ENCODE data around the gene CRYAB. TPM values are rescaled to one million over a fixed set of nuclear protein-coding genes. Genes with fewer than 3 reads are reported as not detected.

Gene CRYAB
- total RNA-seq, 2 donors from 2014 or later, result 325 to 387 TPM

GRCh38 chr11:111949519-111950426, 38.2 kb upstream of the CRYAB start:
- no peaks in the 10 kb centered on the region for H3K27me3 ChIP-seq (replicated peaks; ENCODE audit: insufficient read depth)
- H3K4me1 ChIP-seq (ENCODE audit: control insufficient read depth in 1 of 2, low read depth in 2 of 2), result peaks cover 13 to 32% of the 10 kb centered on the region in 2 donors
- no peak for TF ChIP-seq CTCF (IDR thresholded peaks at IDR 0.05)
- ATAC-seq (ENCODE audit: insufficient number of reproducible peaks, low FRiP score, low read depth) (no peak), DNase-seq (ENCODE audit: low spot score) (no peak)
- H3K9me3 ChIP-seq, result no peaks in the 10 kb centered on the region
- no peak overlapping the region for H3K4me3 ChIP-seq
- H3K36me3 ChIP-seq, result no peaks in the 10 kb centered on the region
- peak overlapping the region in 1 of 2 donors; percentile 22 for H3K27ac ChIP-seq

GRCh38 chr11:111947143-111947542, 35.6 kb upstream of the CRYAB start:
- H3K27ac ChIP-seq, result peak overlapping the region; percentile 94 to 98

GRCh38 chr11:111946499-111946898, 34.9 kb upstream of the CRYAB start:
- ATAC-seq (ENCODE audit: insufficient number of reproducible peaks, low FRiP score, low read depth) (peak; percentile 40), DNase-seq (ENCODE audit: low spot score) (no peak)
- TF ChIP-seq CTCF (IDR thresholded peaks at IDR 0.05), result no peak

More at GRCh38 chr11:111947143-111947542, 35.6 kb upstream of the CRYAB start:
- ATAC-seq (ENCODE audit: insufficient number of reproducible peaks, low FRiP score, low read depth) (no peak), DNase-seq (ENCODE audit: low spot score) (no peak)
- Histone ChIP-seq H3K4me1 (ENCODE audit: control insufficient read depth in 1 of 2, low read depth in 2 of 2) (peaks cover 17 to 45% of the 10 kb centered on the region in 2 donors), H3K4me3 (no peak overlapping the region), H3K9me3 (no peaks in the 10 kb centered on the region), H3K36me3 (no peaks in the 10 kb centered on the region), H3K27me3 (replicated peaks; ENCODE audit: insufficient read depth) (no peaks in the 10 kb centered on the region)
- no peak for TF ChIP-seq CTCF (IDR thresholded peaks at IDR 0.05)

GRCh38 chr11:111945198-111945597, 33.6 kb upstream of the CRYAB start:
- no peak for TF ChIP-seq CTCF (IDR thresholded peaks at IDR 0.05)
- ATAC-seq (ENCODE audit: insufficient number of reproducible peaks, low FRiP score, low read depth) (peak; percentile 4), DNase-seq (ENCODE audit: low spot score) (no peak)
- H3K4me1 ChIP-seq (ENCODE audit: control insufficient read depth in 1 of 2, low read depth in 2 of 2), result peaks cover 17 to 45% of the 10 kb centered on the region in 2 donors
- H3K4me3 ChIP-seq, result no peak overlapping the region
- peak overlapping the region; percentile 94 to 98 for H3K27ac ChIP-seq
- no peaks in the 10 kb centered on the region for H3K9me3 ChIP-seq
- H3K36me3 ChIP-seq, result no peaks in the 10 kb centered on the region
- H3K27me3 ChIP-seq (replicated peaks; ENCODE audit: insufficient read depth), result no peaks in the 10 kb centered on the region

More at GRCh38 chr11:111946499-111946898, 34.9 kb upstream of the CRYAB start:
- H3K27me3 ChIP-seq (replicated peaks; ENCODE audit: insufficient read depth), result no peaks in the 10 kb centered on the region
- H3K4me1 ChIP-seq (ENCODE audit: control insufficient read depth in 1 of 2, low read depth in 2 of 2), result peaks cover 17 to 45% of the 10 kb centered on the region in 2 donors
- no peaks in the 10 kb centered on the region for H3K9me3 ChIP-seq
- peak overlapping the region; percentile 94 to 98 for H3K27ac ChIP-seq
- H3K4me3 ChIP-seq, result no peak overlapping the region
- no peaks in the 10 kb centered on the region for H3K36me3 ChIP-seq

DNA sequence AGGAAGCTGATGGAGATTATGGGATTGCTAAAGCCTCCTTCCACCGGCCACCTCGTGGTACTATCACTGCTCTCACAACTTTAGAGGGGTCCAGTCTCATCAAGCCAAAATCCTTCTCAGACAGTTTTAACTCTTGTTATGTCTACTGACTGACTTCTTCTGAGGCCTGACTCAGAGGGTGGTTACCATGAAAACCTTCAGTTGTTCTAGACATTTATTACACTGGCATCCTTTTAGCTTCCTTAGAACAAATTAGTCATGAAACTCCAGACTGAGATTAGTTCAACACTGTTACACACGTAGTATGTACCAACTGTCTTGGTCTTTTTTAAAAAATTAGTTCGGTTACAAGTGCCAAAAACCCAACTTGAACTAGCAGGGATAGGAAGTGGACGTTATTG, 33.1 kb upstream of the CRYAB start:
- Histone ChIP-seq H3K4me3 (peak overlapping the region; percentile 4), H3K9me3 (no peaks in the 10 kb centered on the region), H3K27me3 (replicated peaks; ENCODE audit: insufficient read depth) (no peaks in the 10 kb centered on the region), H3K27ac (peak overlapping the region; percentile 94 to 98), H3K4me1 (ENCODE audit: control insufficient read depth in 1 of 2, low read depth in 2 of 2) (peaks cover 17 to 42% of the 10 kb centered on the region in 2 donors), H3K36me3 (no peaks in the 10 kb centered on the region)
- DNase-seq (ENCODE audit: low spot score) (no peak), ATAC-seq (ENCODE audit: insufficient number of reproducible peaks, low FRiP score, low read depth) (peak; percentile 75)
- no peak for TF ChIP-seq CTCF (IDR thresholded peaks at IDR 0.05)

Data from thoracic aorta (tissue), 2 donors.